Stimulated activated CD4-positive, alpha-beta T cell treated with anti-CD3 and anti-CD28 coated beads, Interleukin-1b, Interleukin-23, amount 100 ng/mL, for 24 hours (primary cell): Measurements from ENCODE around the gene AKR1C1.
"Not testable (repeated sequence)": the region's sequence is repeated elsewhere in the genome, so short reads cannot be mapped to it uniquely, and the experiment has no call there.

Source experiments
- DNase-seq, 4 experiments: peaks; one replicate each; pipeline ENCODE4 v3.0.0-alpha.2; 2020; ENCODE audit warnings: low read depth in 4 of 4, low spot score in 1 of 4

AKR1C1 gene

GRCh38 chr10:5014936-5015335 lies 51.7 kb downstream of the AKR1C1 start:
- no peak for DNase-seq

- DNase-seq = no peak
Measured at GRCh38 chr10:5018134-5018533, 54.9 kb downstream of the AKR1C1 start.

- DNase-seq = not testable (repeated sequence)
Measured at GRCh38 chr10:5018671-5019277, 55.6 kb downstream of the AKR1C1 start.

- not testable (repeated sequence) for DNase-seq
Measured at GRCh38 chr10:5019770-5020612, 56.8 kb downstream of the AKR1C1 start.

- DNase-seq = not testable (repeated sequence)
Measured at GRCh38 chr10:5021624-5022290, 58.5 kb downstream of the AKR1C1 start.

GRCh38 chr10:5023177-5023805 lies 60.1 kb downstream of the AKR1C1 start:
- no peak for DNase-seq

- not testable (repeated sequence) for DNase-seq
Measured at GRCh38 chr10:5025461-5025881, 62.3 kb downstream of the AKR1C1 start.

- DNase-seq = no peak
Measured at GRCh38 chr10:5030989-5031388, 67.8 kb downstream of the AKR1C1 start.

- DNase-seq = not testable (repeated sequence)
Measured at GRCh38 chr10:5031588-5031987, 68.4 kb downstream of the AKR1C1 start.

GRCh38 chr10:5032444-5032843 lies 69.2 kb downstream of the AKR1C1 start:
- not testable (repeated sequence) for DNase-seq
